Endodermal cell (in vitro differentiated cells): ENCODE measurements around the gene SEC14L2. TPM values are rescaled to one million over a fixed set of nuclear protein-coding genes. Genes with fewer than 3 reads are reported as not detected.
A peak's percentile ranks its signal among the peaks of the same experiment; 100 is the strongest.

ENCODE experiments used
- DNase-seq: peaks from one replicate; pipeline ENCODE4 v3.0.0-alpha.2; 2017
- H3K27ac ChIP-seq: 2 replicates; pipeline ENCODE4 v1.5.1; 2013; ENCODE audit warnings: mild to moderate bottlenecking, low read depth, low read length, moderate library complexity
- H3K27me3 ChIP-seq: 2 replicates; pipeline ENCODE4 v1.6.1; 2013; ENCODE audit warnings: mild to moderate bottlenecking, low read length, moderate library complexity; ENCODE audit not compliant: insufficient read depth, control insufficient read depth, poor library complexity, severe bottlenecking
- H3K36me3 ChIP-seq: 2 replicates; pipeline ENCODE4 v1.7.0; 2013; ENCODE audit warnings: mild to moderate bottlenecking, low read length, moderate library complexity; ENCODE audit not compliant: control insufficient read depth, insufficient read depth
- H3K4me1 ChIP-seq: one replicate; pipeline ENCODE4 v1.7.0; 2013; ENCODE audit warnings: low read length; ENCODE audit not compliant: control insufficient read depth, insufficient read depth
- H3K4me3 ChIP-seq: 2 replicates; pipeline ENCODE4 v1.5.1; 2013; ENCODE audit warnings: mild to moderate bottlenecking, low read length, moderate library complexity
- H3K9ac ChIP-seq: 2 replicates; pipeline ENCODE4 v1.6.1; 2013; ENCODE audit warnings: mild to moderate bottlenecking, low read length, moderate library complexity; ENCODE audit not compliant: poor library complexity, severe bottlenecking; ENCODE audit errors: extremely low read depth
- H3K9me3 ChIP-seq: 2 replicates; pipeline ENCODE4 v1.6.1; 2013; ENCODE audit warnings: mild to moderate bottlenecking, low read length, moderate library complexity; ENCODE audit not compliant: control insufficient read depth
- H3K27ac Mint-ChIP-seq: 2 replicates; pipeline ENCODE4 v1.8.0; 2020; ENCODE audit warnings: mixed read lengths
- H3K27me3 Mint-ChIP-seq: 2 replicates; pipeline ENCODE4 v1.8.0; 2021; ENCODE audit warnings: mild to moderate bottlenecking, mixed read lengths; ENCODE audit not compliant: insufficient read depth
- H3K36me3 Mint-ChIP-seq: 2 replicates; pipeline ENCODE4 v1.8.0; 2020; ENCODE audit warnings: low read depth, mixed read lengths
- H3K4me1 Mint-ChIP-seq: 2 replicates; pipeline ENCODE4 v1.8.0; 2020; ENCODE audit warnings: mixed read lengths
- H3K4me3 Mint-ChIP-seq: 2 replicates; pipeline ENCODE4 v1.8.0; 2020; ENCODE audit warnings: mild to moderate bottlenecking, moderate library complexity, mixed read lengths
- H3K9me3 Mint-ChIP-seq: 2 replicates; pipeline ENCODE4 v1.8.0; 2020; ENCODE audit warnings: mild to moderate bottlenecking, mixed read lengths
- WGBS, 2 experiments: methylation state at CpG; one replicate each; pipeline versions ENCODE4 v1.1.5 to v1.1.7; 2013; ENCODE audit warnings: missing lambda C conversion rate in 2 of 2, mixed read lengths in 1 of 2; ENCODE audit not compliant: insufficient coverage in 1 of 2, insufficient read length in 1 of 2; 5-methylcytosine and 5-hydroxymethylcytosine counted together
- total RNA-seq, 2 donors: library from RNA; stranded (reverse); fragmentation: NEBNext Ultra II Directional in 1 of 2; extraction: Animal tissue kit (Norgen Biotek cat#: 25700) in 1 of 2; gene quantifications; 2 replicates in 1 of 2; 3 replicates in 1 of 2; pipeline ENCODE4 v1.2.1, GENCODE V29; 2021
- TF ChIP-seq, protein P1 (sequence below): fragments of 200-600 bp; sonication (generic); conservative IDR thresholded peaks from 2 replicates; pipeline ENCODE4 v1.5.0; 2021; ENCODE audit warnings: antibody characterized with exemption, mild to moderate bottlenecking

The SEC14L2 gene
- total RNA-seq, 2 donors from 2014 or later, result 13.9 to 19.1 TPM

DNA sequence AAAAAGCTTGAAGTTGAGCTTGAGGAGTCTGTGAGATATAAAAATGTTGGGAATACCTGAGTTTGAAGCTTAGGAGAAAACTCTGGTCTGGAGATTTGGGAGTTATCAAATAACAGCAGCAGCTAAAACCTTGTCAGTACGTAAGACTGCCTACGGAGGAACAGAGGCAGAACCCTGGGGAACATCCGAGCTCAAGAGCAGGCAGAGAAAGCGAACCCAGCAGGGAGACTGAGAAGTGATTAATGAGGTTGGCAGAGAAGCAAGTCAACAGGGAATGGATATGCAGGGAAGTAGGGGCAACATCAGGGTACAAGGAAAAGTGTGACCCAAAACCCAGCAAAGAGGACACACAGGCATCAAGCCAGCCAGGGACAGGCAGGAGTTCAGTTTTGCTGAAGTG lies 16.2 kb downstream of the SEC14L2 start:
- WGBS, 2 experiments, result 73 to 82% methylated on average over 4 of the region's 4 CpGs
- Mint-ChIP-seq H3K36me3 (peaks cover 63% of the 10 kb centered on the region), H3K27ac (peak overlapping the region; percentile 32), H3K27me3 (no peaks in the 10 kb centered on the region), H3K9me3 (no peaks in the 10 kb centered on the region), H3K4me1 (peaks cover 4% of the 10 kb centered on the region), H3K4me3 (no peak overlapping the region)
- TF ChIP-seq, protein P1, sequence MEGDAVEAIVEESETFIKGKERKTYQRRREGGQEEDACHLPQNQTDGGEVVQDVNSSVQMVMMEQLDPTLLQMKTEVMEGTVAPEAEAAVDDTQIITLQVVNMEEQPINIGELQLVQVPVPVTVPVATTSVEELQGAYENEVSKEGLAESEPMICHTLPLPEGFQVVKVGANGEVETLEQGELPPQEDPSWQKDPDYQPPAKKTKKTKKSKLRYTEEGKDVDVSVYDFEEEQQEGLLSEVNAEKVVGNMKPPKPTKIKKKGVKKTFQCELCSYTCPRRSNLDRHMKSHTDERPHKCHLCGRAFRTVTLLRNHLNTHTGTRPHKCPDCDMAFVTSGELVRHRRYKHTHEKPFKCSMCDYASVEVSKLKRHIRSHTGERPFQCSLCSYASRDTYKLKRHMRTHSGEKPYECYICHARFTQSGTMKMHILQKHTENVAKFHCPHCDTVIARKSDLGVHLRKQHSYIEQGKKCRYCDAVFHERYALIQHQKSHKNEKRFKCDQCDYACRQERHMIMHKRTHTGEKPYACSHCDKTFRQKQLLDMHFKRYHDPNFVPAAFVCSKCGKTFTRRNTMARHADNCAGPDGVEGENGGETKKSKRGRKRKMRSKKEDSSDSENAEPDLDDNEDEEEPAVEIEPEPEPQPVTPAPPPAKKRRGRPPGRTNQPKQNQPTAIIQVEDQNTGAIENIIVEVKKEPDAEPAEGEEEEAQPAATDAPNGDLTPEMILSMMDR, result no peak
- no peak overlapping the region for H3K27ac ChIP-seq
- H3K9ac ChIP-seq, result no peak overlapping the region
- H3K36me3 ChIP-seq, result peaks cover 65% of the 10 kb centered on the region
- H3K9me3 ChIP-seq, result no peaks in the 10 kb centered on the region
- DNase-seq, result no peak
- H3K4me3 ChIP-seq, result no peak overlapping the region
- no peaks in the 10 kb centered on the region for H3K4me1 ChIP-seq
- no peaks in the 10 kb centered on the region for H3K27me3 ChIP-seq

DNA sequence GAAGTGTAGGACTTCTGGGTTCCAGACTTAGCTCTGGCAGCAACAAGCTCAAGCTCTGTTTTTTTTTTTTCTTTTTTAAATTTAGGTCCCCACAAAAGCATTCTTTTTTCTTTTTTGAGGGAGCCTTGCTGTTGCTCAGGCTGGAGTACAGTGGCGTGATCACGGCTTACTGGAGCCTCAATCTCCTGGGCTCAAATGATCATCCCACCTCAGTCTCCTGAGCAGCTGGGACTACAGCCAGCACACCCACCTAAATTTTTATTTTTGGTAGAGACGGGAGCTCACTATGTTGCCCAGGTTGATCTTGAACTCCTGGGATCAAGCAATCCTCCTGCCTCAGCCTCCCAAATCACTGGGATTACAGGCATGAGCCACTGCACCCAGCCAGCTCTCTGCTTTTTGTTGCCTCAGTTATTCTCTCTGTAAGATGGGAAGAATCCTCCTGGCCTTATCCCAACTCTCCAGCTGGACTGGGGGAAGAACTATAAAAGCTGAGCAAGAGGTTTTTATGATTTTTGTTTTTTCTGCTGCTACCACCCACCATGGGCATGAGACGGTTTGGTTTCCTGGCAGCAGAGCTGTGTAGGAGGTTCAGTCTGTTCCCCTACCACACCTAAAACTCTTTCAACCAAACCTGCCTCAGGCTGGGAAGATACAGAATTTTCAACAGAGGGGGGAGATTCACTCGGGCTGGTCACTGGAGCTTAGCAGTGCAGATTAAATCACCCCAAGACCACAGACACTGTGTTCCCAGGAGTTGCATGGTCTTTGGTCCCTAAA lies 17.1 kb downstream of the SEC14L2 start:
- H3K27me3 Mint-ChIP-seq, result no peaks in the 10 kb centered on the region
- no peaks in the 10 kb centered on the region for H3K4me1 ChIP-seq
- H3K27ac ChIP-seq, result no peak overlapping the region
- TF ChIP-seq, protein P1, result no peak
- 87 to 94% methylated on average over 4 to 5 of the region's 5 CpGs for WGBS, 2 experiments
- no peak overlapping the region for H3K4me3 Mint-ChIP-seq
- peaks cover 67% of the 10 kb centered on the region for H3K36me3 ChIP-seq
- H3K27me3 ChIP-seq, result no peaks in the 10 kb centered on the region
- H3K36me3 Mint-ChIP-seq, result peaks cover 58% of the 10 kb centered on the region
- no peak overlapping the region for H3K9ac ChIP-seq
- no peak overlapping the region for H3K27ac Mint-ChIP-seq
- no peaks in the 10 kb centered on the region for H3K9me3 ChIP-seq
- no peaks in the 10 kb centered on the region for H3K9me3 Mint-ChIP-seq
- H3K4me1 Mint-ChIP-seq, result peaks cover 4% of the 10 kb centered on the region
- no peak for DNase-seq
- H3K4me3 ChIP-seq, result no peak overlapping the region

DNA sequence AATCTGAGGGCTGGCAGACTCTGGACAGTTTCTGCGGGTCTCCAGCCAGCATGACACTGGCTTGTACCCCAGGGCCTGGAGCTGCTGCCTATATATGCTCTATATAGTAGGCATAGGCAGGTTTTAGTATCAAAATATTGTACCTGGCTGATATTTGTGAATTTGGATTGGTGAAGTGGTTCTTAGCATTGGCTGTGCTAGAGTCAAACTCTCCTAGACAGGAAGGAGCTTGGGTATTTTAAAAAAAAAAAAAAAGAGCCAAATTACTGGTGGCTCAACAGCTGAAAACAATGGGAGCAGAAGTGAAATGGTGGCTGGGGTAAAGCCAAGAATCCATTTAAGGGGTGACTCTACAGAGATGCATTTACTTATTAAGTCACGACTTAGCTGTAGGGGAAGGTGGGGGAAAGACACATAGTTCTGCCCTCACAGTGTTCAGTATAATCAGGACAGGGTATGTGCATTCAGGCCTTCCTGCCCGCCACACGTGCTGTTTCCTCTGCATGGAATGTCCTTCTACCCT lies 17.8 kb downstream of the SEC14L2 start:
- H3K36me3 Mint-ChIP-seq, result peaks cover 62% of the 10 kb centered on the region
- 96 to 98% methylated on average over 3 to 4 of the region's 4 CpGs for WGBS, 2 experiments
- no peak overlapping the region for H3K27ac Mint-ChIP-seq
- H3K27me3 Mint-ChIP-seq, result no peaks in the 10 kb centered on the region
- Histone ChIP-seq H3K9ac (no peak overlapping the region), H3K27ac (no peak overlapping the region), H3K4me1 (no peaks in the 10 kb centered on the region), H3K36me3 (peaks cover 68% of the 10 kb centered on the region), H3K9me3 (no peaks in the 10 kb centered on the region), H3K4me3 (no peak overlapping the region), H3K27me3 (no peaks in the 10 kb centered on the region)
- H3K4me3 Mint-ChIP-seq, result no peak overlapping the region
- no peaks in the 10 kb centered on the region for H3K9me3 Mint-ChIP-seq
- TF ChIP-seq, protein P1, result no peak
- H3K4me1 Mint-ChIP-seq, result peaks cover 4% of the 10 kb centered on the region
- DNase-seq, result no peak
